Uterus (tissue), 2 donors: Measurements from ENCODE around the gene ANKRD52.

ENCODE experiments used
- POLR2A ChIP-seq, 2 donors: fragments of 450-650 bp; IDR thresholded peaks; one replicate each; pipeline ENCODE4 v1.6.1; 2016; ENCODE audit warnings: antibody characterized with exemption in 2 of 2, mild to moderate bottlenecking in 1 of 2, moderate library complexity in 1 of 2
- TF ChIP-seq, protein P1 (sequence below), 4 experiments: fragments of 200-600 bp in 2 of 4; fragments of 450-650 bp in 2 of 4; sonication (generic) in 2 of 4; IDR thresholded peaks; one replicate each; pipeline ENCODE4 v1.5.1; 2016 to 2019; ENCODE audit warnings: antibody characterized with exemption in 4 of 4, mild to moderate bottlenecking in 2 of 4, moderate library complexity in 1 of 4

DNA sequence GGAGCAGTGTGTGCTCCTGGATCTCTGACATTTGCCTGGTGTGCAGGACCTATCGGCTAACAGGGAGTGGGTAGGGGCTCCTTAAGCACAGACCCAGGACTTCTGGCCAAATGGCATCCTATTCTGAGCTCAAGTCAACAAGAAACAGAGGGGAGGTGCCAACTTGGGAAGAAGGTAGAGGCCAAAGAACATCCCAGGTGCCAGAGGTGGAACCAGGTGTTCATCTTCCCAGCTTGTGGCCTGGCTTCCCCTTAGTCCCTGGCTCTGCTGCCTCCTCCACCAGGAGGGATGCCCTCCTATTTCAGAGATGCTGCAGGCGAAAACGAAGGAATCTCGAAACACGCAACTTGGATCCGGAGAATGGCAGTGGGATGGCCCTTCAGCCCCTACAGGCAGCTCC lies 22.1 kb downstream of the ANKRD52 start:
- TF ChIP-seq, protein P1, sequence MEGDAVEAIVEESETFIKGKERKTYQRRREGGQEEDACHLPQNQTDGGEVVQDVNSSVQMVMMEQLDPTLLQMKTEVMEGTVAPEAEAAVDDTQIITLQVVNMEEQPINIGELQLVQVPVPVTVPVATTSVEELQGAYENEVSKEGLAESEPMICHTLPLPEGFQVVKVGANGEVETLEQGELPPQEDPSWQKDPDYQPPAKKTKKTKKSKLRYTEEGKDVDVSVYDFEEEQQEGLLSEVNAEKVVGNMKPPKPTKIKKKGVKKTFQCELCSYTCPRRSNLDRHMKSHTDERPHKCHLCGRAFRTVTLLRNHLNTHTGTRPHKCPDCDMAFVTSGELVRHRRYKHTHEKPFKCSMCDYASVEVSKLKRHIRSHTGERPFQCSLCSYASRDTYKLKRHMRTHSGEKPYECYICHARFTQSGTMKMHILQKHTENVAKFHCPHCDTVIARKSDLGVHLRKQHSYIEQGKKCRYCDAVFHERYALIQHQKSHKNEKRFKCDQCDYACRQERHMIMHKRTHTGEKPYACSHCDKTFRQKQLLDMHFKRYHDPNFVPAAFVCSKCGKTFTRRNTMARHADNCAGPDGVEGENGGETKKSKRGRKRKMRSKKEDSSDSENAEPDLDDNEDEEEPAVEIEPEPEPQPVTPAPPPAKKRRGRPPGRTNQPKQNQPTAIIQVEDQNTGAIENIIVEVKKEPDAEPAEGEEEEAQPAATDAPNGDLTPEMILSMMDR (IDR thresholded peaks at IDR 0.05): no peak
- no peak for TF ChIP-seq POLR2A (IDR thresholded peaks at IDR 0.05)
